GM18526 (cell line): ENCODE results near the gene HLA-E.

ENCODE experiments used
- POLR2A ChIP-seq: IDR thresholded peaks from 3 replicates; pipeline ENCODE4 v1.6.1; 2011; ENCODE audit not compliant: insufficient read length; ENCODE audit errors: extremely low read depth

Gene HLA-E

GRCh38 chr6:30463651-30464618, 25.4 kb upstream of the HLA-E start:
- no peak for TF ChIP-seq POLR2A

- TF ChIP-seq POLR2A = no peak
These were observed 23.6 kb upstream of the HLA-E start for GRCh38 chr6:30465595-30466306.

- no peak for TF ChIP-seq POLR2A
These were observed 18.3 kb upstream of the HLA-E start for GRCh38 chr6:30470968-30471367.

- no peak for TF ChIP-seq POLR2A
These were observed 8.7 kb upstream of the HLA-E start for GRCh38 chr6:30480536-30481156.

- TF ChIP-seq POLR2A = no peak
These were observed 7.9 kb upstream of the HLA-E start for GRCh38 chr6:30481211-30481964.

GRCh38 chr6:30483677-30484279, 5.5 kb upstream of the HLA-E start:
- TF ChIP-seq POLR2A = no peak

GRCh38 chr6:30485236-30485635, 4.1 kb upstream of the HLA-E start:
- no peak for TF ChIP-seq POLR2A

GRCh38 chr6:30487926-30488325, 1.4 kb upstream of the HLA-E start:
- TF ChIP-seq POLR2A = no peak

- TF ChIP-seq POLR2A = peak; percentile 51
These were observed 942 bp downstream of the HLA-E start for GRCh38 chr6:30490026-30490876.

GRCh38 chr6:30491991-30492952, 3.0 kb downstream of the HLA-E start:
- TF ChIP-seq POLR2A = no peak

- TF ChIP-seq POLR2A = peak; percentile 72
These were observed 4.4 kb downstream of the HLA-E start for GRCh38 chr6:30493643-30494250.

- no peak for TF ChIP-seq POLR2A
These were observed 5.1 kb downstream of the HLA-E start for GRCh38 chr6:30494291-30494861.

GRCh38 chr6:30495993-30496392, 6.7 kb downstream of the HLA-E start:
- TF ChIP-seq POLR2A = no peak
